GM19328 (cell line): Measurements from ENCODE around the gene CALN1.
"Not testable (repeated sequence)": the region's sequence is repeated elsewhere in the genome, so short reads cannot be mapped to it uniquely, and the experiment has no call there.

Source experiments
- ATAC-seq: cut with Tn5 transposase; IDR thresholded peaks from one replicate; pipeline ENCODE4 v1.9.1; 2021; ENCODE audit warnings: mild to moderate bottlenecking, moderate library complexity; ENCODE audit not compliant: unreplicated experiment

The CALN1 gene

DNA sequence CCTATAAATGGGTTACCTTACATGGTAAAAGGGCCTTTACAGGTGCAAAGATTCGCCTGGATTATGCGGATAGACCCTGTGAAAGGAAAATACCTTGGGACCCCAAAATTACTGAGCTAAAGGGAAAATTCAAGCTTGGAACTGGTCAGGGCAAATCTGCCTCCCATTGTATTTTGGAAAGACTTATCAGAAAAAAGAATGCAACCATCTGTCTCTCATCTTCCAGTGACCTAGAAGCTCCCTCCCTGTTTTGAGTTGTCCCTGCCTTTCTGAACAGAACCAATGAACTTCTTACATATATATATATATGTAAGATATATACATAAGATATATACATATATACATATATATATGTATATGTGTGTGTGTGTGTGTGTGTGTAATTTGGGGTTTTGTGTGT lies 583.8 kb downstream of the CALN1 start:
- no peak for ATAC-seq

- ATAC-seq, result no peak
Measured at GRCh38 chr7:71826141-71826540, 586.0 kb downstream of the CALN1 start.

- ATAC-seq, result no peak
Measured at GRCh38 chr7:71824006-71824760, 588.0 kb downstream of the CALN1 start.

- not testable (repeated sequence) for ATAC-seq
Measured at GRCh38 chr7:71822406-71822805, 589.7 kb downstream of the CALN1 start.

GRCh38 chr7:71817916-71818315 lies 594.2 kb downstream of the CALN1 start:
- ATAC-seq, result no peak

DNA sequence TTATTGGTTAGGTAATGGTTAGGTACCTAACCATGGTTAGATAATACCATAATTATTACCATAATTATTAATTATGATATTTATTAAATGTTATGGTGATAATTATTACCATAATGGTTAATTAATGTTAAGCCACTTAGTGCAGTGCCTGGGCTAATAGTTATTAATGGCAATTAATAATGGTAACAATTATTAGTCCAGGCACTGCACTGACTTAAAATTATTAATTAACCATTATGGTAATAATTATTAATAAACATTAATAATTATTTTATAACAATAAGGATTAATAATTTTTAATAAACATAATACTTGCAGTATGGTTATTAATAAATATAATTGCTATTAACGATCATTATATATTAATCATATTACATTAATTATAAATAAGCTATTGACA lies 604.0 kb downstream of the CALN1 start:
- ATAC-seq, result no peak

DNA sequence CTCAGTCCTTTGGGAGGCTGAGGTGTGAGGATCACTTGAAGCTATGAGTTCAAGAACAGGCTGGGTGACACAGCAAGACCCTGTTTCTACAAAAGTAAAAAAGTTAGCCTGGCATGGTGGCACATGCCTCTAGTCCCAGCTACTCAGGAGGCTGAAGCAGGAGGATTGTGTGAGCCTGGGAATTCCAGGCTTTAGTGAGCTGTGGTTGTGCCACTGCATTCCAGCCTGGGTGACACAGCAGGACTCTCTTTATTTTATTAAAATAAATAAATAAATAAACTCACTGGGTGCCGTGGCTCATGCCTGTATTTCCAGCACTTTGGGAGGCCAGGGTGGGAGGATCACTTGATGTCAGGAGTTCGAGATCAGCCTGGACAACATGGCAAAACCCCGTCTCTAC lies 607.9 kb downstream of the CALN1 start:
- ATAC-seq, result no peak

GRCh38 chr7:71801976-71802375 lies 610.2 kb downstream of the CALN1 start:
- ATAC-seq, result no peak

DNA sequence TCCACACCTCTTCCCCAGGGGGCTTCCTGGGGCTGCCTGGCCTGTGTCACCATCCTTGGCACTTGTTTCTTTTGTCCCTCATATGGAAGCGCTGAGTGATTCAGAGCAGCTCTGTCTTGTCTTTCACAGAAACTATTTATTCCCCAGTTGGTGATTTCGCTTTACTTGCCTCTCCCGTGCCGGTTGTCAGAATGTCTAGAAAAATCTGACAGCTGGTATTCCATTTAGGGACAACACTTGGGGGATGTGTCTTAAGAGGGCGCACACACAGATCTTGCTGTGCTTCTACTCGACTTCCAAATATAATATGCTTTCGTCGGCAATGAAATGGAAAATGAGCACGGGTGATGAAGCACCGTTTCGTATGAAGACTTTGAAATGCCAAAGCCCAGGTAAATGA lies 611.8 kb downstream of the CALN1 start:
- no peak for ATAC-seq

DNA sequence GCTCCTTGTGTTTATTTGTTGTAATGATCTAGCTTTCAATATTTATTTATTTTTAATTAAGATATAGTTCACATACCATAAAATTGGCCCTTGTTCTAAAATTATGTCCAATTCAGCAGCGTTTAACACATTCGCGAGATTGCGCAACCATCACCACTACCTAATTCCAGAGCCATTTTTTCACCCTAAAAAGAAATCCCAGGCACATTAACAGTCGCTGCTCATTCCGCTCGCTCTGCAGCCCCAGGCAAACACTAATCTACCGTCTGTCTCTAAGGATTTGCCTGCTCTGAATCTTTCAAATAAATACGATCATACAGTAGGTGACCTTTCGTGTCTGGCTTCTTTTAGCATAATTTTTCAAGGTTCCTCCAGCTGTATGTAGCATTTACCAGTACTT lies 616.7 kb downstream of the CALN1 start:
- no peak for ATAC-seq

GRCh38 chr7:71793251-71793650 lies 618.9 kb downstream of the CALN1 start:
- ATAC-seq, result no peak

GRCh38 chr7:71787513-71787912 lies 624.6 kb downstream of the CALN1 start:
- no peak for ATAC-seq

DNA sequence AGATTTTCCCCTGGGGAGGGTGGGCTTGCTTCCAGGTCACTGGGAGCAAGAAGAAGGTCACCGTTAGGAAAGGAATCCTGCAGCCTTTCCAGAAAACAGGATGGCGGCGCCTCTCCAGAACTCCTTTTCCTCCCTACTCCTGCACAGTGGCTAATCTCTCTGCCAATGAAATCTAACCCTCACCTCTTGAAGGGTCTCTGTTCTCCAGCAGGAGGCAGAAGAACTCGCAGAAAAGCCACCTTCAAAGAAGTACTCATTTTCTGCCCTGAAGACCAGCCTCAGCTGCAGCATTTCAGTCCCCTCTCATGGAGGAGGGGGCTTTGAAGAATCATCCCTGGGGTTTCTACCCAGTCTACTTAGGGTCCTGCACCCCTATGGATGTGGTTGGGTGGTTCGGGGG lies 626.9 kb downstream of the CALN1 start:
- ATAC-seq, result no peak

GRCh38 chr7:71784781-71785180 lies 627.4 kb downstream of the CALN1 start:
- no peak for ATAC-seq

DNA sequence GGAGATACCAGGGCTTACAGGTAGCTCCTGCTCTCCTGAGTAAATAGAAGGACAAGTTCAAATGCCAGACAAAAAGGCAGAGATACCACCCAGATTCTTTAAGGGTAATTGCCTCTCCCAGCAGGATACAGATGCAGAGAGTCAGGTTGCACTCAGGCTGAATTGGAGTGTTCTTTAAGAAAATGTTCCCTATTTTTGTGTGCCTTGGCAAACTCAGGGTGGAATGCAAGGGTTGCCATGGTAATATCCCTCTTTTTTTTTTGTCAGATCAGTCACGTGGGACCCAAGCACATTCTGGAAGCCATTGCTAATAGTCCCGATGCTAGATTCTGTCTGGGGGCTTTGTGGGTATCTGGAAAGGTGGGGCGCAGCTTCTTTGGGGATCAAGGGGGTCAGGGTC lies 628.0 kb downstream of the CALN1 start:
- no peak for ATAC-seq

DNA sequence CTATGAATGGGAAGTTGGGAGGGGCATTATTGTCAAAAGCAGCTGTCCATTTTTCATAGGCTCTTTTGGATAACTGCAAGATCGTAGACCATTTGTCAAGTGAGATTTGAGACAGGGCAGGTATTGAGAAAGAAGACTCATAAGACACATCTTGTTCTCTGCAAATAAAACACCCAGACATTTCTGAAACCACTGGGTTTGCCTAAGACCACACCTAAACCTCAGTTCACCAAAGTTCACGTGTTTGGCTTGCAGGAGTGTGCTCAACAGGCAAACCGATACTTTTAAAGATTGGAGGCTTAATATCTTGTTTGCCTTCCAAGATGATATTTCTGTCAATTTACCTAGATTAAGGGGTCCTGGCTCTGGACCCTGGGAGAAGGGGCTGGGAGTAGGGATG lies 628.4 kb downstream of the CALN1 start:
- ATAC-seq, result no peak

GRCh38 chr7:71782051-71782450 lies 630.1 kb downstream of the CALN1 start:
- ATAC-seq, result no peak

DNA sequence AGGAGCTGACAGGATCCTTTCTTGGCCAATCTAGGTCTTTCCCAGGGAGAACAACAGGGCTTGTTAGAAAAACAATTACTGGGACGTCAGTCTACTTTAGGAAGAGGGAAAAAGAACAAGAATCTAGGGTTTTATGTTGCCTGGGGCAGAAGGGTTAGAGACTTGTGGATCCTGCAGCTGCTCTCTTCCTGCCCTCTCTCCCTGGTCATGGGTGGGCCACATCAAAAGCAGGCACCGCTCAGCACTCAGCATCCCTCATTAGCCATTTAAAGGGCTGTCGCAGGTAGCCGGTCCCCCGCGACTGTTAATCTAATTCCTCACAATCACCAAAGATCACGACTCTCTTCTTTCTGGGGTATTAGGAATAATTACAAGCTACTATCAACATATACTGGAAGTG lies 631.9 kb downstream of the CALN1 start:
- no peak for ATAC-seq

DNA sequence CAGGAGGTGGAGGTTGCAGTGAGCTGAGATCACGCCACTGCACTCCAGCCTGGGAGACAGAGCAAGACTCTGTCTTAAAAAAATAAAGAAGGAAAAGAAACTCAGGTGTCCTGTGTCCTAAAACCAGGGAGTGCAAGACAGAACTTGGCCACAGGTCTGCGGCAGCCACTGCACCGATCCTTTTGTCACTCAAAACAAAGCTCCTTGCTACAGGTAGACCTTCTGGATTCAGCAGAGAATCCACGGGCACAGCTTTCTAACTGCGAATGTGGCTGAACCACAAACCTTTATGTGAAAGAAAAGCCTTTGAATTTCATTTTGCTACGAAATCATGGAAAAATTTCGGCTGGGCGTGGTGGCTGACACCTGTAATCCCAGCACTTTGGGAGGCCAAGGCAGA lies 634.9 kb downstream of the CALN1 start:
- ATAC-seq, result no peak

- no peak for ATAC-seq
Measured at GRCh38 chr7:71776726-71777125, 635.4 kb downstream of the CALN1 start.

- ATAC-seq, result no peak
Measured at GRCh38 chr7:71775648-71776047, 636.5 kb downstream of the CALN1 start.

- ATAC-seq, result no peak
Measured at GRCh38 chr7:71772779-71773178, 639.4 kb downstream of the CALN1 start.

DNA sequence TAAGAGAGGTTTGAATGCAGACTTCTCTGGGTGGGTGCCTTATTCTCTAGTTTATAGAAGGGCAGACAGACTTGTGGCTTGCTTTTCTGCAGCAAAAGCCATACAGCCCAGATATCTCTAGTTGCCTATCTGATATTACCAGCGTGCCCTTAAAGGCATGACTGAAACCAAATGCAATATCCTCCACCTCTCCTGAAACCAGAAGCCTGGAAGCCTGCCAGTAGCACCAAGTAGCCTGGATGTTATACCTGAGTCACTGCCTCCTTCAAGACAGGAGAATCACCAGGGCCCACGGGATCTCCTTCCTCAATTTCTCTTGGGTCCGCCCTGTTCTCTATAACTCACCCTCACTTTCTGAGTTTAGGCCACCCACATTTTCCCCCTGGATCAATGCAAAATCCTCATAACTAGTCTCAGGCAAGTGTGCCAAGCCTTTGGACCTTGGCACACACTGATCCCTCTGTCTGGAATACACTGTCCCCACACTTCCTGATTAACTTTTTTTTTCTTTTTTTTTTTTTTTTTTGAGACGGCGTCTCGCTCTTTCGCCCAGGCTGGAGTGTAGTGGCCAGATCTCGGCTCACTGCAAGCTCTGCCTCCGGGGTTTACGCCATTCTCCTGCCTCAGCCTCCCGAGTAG lies 641.8 kb downstream of the CALN1 start:
- ATAC-seq, result no peak
